Stomach (tissue), 4 donors: Measurements from ENCODE around the gene SNTA1.

ENCODE experiments used
- CTCF ChIP-seq, 7 experiments: fragments of 450-650 bp in 4 of 7; fragments of 200-600 bp in 3 of 7; sonication (generic) in 3 of 7; IDR thresholded peaks; one replicate each; pipeline ENCODE4 v1.5.1; 2016 to 2019; ENCODE audit warnings: antibody characterized with exemption in 7 of 7, control low read depth in 2 of 7, mild to moderate bottlenecking in 1 of 7
- POLR2A ChIP-seq, 4 donors: fragments of 450-650 bp; IDR thresholded peaks; one replicate each; pipeline ENCODE4 v1.6.1; 2016; ENCODE audit warnings: antibody characterized with exemption in 4 of 4, control low read depth in 2 of 4, mild to moderate bottlenecking in 1 of 4, moderate library complexity in 1 of 4
- POLR2AphosphoS5 ChIP-seq, 3 donors: sonication (generic); formaldehyde crosslinking; IDR thresholded peaks; one replicate each; pipeline ENCODE4 v1.6.1; 2016; ENCODE audit warnings: antibody characterized with exemption in 3 of 3

DNA sequence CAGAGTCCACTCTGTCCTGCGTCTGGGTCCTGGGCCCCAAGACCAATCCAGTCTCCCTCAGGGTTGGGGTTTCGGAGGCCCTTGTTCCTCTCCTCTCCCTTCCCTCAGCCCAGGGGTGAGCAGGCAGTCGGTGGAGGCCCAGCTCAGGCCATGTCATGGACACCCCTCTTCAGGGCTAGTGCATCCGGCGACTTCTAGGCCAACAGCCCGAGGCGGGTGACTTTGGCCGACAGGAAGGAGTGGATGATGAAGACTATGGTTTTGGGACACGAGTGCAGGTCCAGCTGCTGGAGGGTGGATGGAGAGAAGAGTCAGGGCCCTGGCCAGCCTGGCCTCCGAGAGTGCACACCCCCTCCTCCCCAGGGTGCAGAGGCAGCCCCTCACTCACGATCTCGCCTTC is 35.2 kb downstream of the SNTA1 start:
- TF ChIP-seq CTCF (IDR thresholded peaks at IDR 0.05) (no peak), POLR2A (IDR thresholded peaks at IDR 0.05) (no peak), POLR2AphosphoS5 (IDR thresholded peaks at IDR 0.05) (no peak)
